EL (cell line): ENCODE data around the gene ABCG1.
"Not testable (repeated sequence)": the region's sequence is repeated elsewhere in the genome, so short reads cannot be mapped to it uniquely, and the experiment has no call there.

Experiments
- DNase-seq: peaks from one replicate; pipeline ENCODE4 v3.0.0-alpha.2; 2016

ABCG1 gene

GRCh38 chr21:42218836-42219605 is at the start of gene ABCG1:
Gene ABCG1, plus strand, starts transcription at chr21:42219140. Its CDS starts 123 bp downstream, at chr21:42219263.
- DNase-seq, result no peak

- DNase-seq, result no peak
Measured at GRCh38 chr21:42169758-42170157, 49.2 kb upstream of the ABCG1 start.

GRCh38 chr21:42171091-42172053 is 47.6 kb upstream of the ABCG1 start:
- no peak for DNase-seq

GRCh38 chr21:42172596-42173483 is 46.1 kb upstream of the ABCG1 start:
- no peak for DNase-seq

- DNase-seq, result no peak
Measured at GRCh38 chr21:42174173-42174572, 44.8 kb upstream of the ABCG1 start.

GRCh38 chr21:42175110-42175710 is 43.7 kb upstream of the ABCG1 start:
- no peak for DNase-seq

GRCh38 chr21:42176859-42177258 is 42.1 kb upstream of the ABCG1 start:
- no peak for DNase-seq

GRCh38 chr21:42179316-42179715 is 39.6 kb upstream of the ABCG1 start:
- DNase-seq, result no peak

GRCh38 chr21:42180001-42180400 is 38.9 kb upstream of the ABCG1 start:
- DNase-seq, result not testable (repeated sequence)

- no peak for DNase-seq
Measured at GRCh38 chr21:42182713-42183371, 36.1 kb upstream of the ABCG1 start.

GRCh38 chr21:42183374-42184266 is 35.3 kb upstream of the ABCG1 start:
- no peak for DNase-seq

GRCh38 chr21:42186591-42186990 is 32.3 kb upstream of the ABCG1 start:
- DNase-seq, result no peak

- peak; percentile 20 for DNase-seq
Measured at GRCh38 chr21:42187976-42188653, 30.8 kb upstream of the ABCG1 start.

- DNase-seq, result no peak
Measured at GRCh38 chr21:42188663-42189062, 30.3 kb upstream of the ABCG1 start.

- no peak for DNase-seq
Measured at GRCh38 chr21:42189431-42189830, 29.5 kb upstream of the ABCG1 start.

GRCh38 chr21:42189860-42190485 is 29.0 kb upstream of the ABCG1 start:
- DNase-seq, result no peak

GRCh38 chr21:42190486-42190863 is 28.5 kb upstream of the ABCG1 start:
- DNase-seq, result no peak

GRCh38 chr21:42191064-42191463 is 27.9 kb upstream of the ABCG1 start:
- no peak for DNase-seq
